Fibroblast of lung (primary cell): ENCODE measurements around the gene MDC1. TPM values are rescaled to one million over a fixed set of nuclear protein-coding genes. Genes with fewer than 3 reads are reported as not detected.

Experiments
- DNase-seq, 2 donors: peaks; one replicate each; pipeline versions ENCODE4 v3.0.0 to v3.0.0-alpha.2; 2010; ENCODE audit warnings: low read depth in 2 of 2
- H2AFZ ChIP-seq: 2 replicates; pipeline ENCODE4 v1.5.1; 2012; ENCODE audit warnings: low read length, control low read depth, inconsistent platforms
- H3K27ac ChIP-seq: 2 replicates; pipeline ENCODE4 v1.5.1; 2011; ENCODE audit warnings: low read length, control low read depth; ENCODE audit not compliant: insufficient read depth
- H3K27me3 ChIP-seq: 2 replicates; pipeline ENCODE4 v1.5.1; 2011; ENCODE audit warnings: mild to moderate bottlenecking, low read length; ENCODE audit not compliant: control insufficient read depth, insufficient read depth
- H3K36me3 ChIP-seq: 2 replicates; pipeline ENCODE4 v1.5.1; 2011; ENCODE audit warnings: low read length; ENCODE audit not compliant: control insufficient read depth, insufficient read depth
- H3K4me1 ChIP-seq: 2 replicates; pipeline ENCODE4 v1.5.1; 2011; ENCODE audit warnings: low read length; ENCODE audit not compliant: control insufficient read depth, insufficient read depth; ENCODE audit errors: extremely low read depth
- H3K4me2 ChIP-seq: 2 replicates; pipeline ENCODE4 v1.5.1; 2011; ENCODE audit warnings: low read length, control low read depth; ENCODE audit not compliant: insufficient read depth; ENCODE audit errors: extremely low read depth
- H3K4me3 ChIP-seq, 4 experiments: fragments of 200-600 bp in 1 of 4; sonication (generic) in 1 of 4; replicated peaks in 1 of 4; 2 replicates each; pipeline ENCODE4 v1.5.1; 2011 to 2016; ENCODE audit warnings: low read length in 4 of 4, low read depth in 3 of 4, mild to moderate bottlenecking in 3 of 4, control low read depth in 2 of 4, inconsistent platforms in 1 of 4, mixed read lengths in 1 of 4; ENCODE audit not compliant: insufficient read depth in 1 of 4; ENCODE audit errors: control extremely low read depth in 1 of 4
- H3K79me2 ChIP-seq: 2 replicates; pipeline ENCODE4 v1.5.1; 2012; ENCODE audit warnings: mild to moderate bottlenecking, low read length, inconsistent platforms; ENCODE audit not compliant: control insufficient read depth, insufficient read depth
- H3K9ac ChIP-seq: 2 replicates; pipeline ENCODE4 v1.5.1; 2011; ENCODE audit warnings: mild to moderate bottlenecking, low read length, control low read depth; ENCODE audit not compliant: insufficient read depth
- H3K9me3 ChIP-seq: 2 replicates; pipeline ENCODE4 v1.5.1; 2012; ENCODE audit warnings: low read depth, low read length; ENCODE audit not compliant: control insufficient read depth, insufficient read depth
- H4K20me1 ChIP-seq: 2 replicates; pipeline ENCODE4 v1.5.1; 2011; ENCODE audit warnings: low read length; ENCODE audit not compliant: control insufficient read depth, insufficient read depth; ENCODE audit errors: extremely low read depth
- CTCF ChIP-seq, 2 donors: IDR thresholded peaks in 1 of 2; conservative IDR thresholded peaks in 1 of 2; 1 replicate in 1 of 2; 2 replicates in 1 of 2; pipeline ENCODE4 v1.5.1; 2011 to 2012; ENCODE audit warnings: low read length in 2 of 2, control low read depth in 1 of 2, inconsistent platforms in 1 of 2, low read depth in 1 of 2, mild to moderate bottlenecking in 1 of 2
- EZH2 ChIP-seq: IDR thresholded peaks from 2 replicates; pipeline ENCODE4 v1.5.1; 2012; ENCODE audit warnings: low read length, control low read depth, mild to moderate bottlenecking; ENCODE audit errors: missing control alignments
- polyA plus RNA-seq, 2 donors: library from polyadenylated mRNA; depleted of rRNA in 1 of 2; stranded (reverse) in 1 of 2; unstranded in 1 of 2; fragments of >200 nt; gene quantifications; 2 replicates each; pipeline ENCODE4 v1.2.1, GENCODE V29; 2011 to 2012; ENCODE audit warnings: missing spikeins in 1 of 2
- total RNA-seq: library from RNA; depleted of rRNA; stranded (reverse); fragments of >200 nt; gene quantifications from 2 replicates; pipeline ENCODE4 v1.2.1, GENCODE V29; 2014

The MDC1 gene
- total and polyA plus RNA-seq, 2 donors (not counting 1 experiment from before 2014, with no cell fraction given): 3.3 to 5.0 TPM

GRCh38 chr6:30679765-30680535 lies 37.1 kb downstream of the MDC1 start:
- peaks cover 77% of the 10 kb centered on the region for H3K79me2 ChIP-seq
- H3K4me1 ChIP-seq: peaks cover 10% of the 10 kb centered on the region
- H3K4me3 ChIP-seq: peak overlapping the region; percentile 18 to 95 (median 38)
- H3K9ac ChIP-seq: no peak overlapping the region
- no peaks in the 10 kb centered on the region for H3K9me3 ChIP-seq
- no peak for DNase-seq
- H3K27ac ChIP-seq: peak overlapping the region; percentile 13
- H3K4me2 ChIP-seq: peak overlapping the region; percentile 97
- no peaks in the 10 kb centered on the region for H3K27me3 ChIP-seq
- peaks cover 29% of the 10 kb centered on the region for H3K36me3 ChIP-seq
- no peak overlapping the region for H2AFZ ChIP-seq
- TF ChIP-seq EZH2 (no peak), CTCF (conservative IDR thresholded peaks at IDR 0.05 in 1 of 2, IDR thresholded peaks at IDR 0.05 in 1 of 2; ENCODE audit: low read depth in 1 of 2, low read length in 2 of 2) (no peak)
- no peaks in the 10 kb centered on the region for H4K20me1 ChIP-seq

GRCh38 chr6:30678964-30679726 lies 37.9 kb downstream of the MDC1 start:
- H3K9me3 ChIP-seq: no peaks in the 10 kb centered on the region
- no peak overlapping the region for H3K9ac ChIP-seq
- peak overlapping the region in 3 of 4 experiments; percentile 35 to 95 (median 40) for H3K4me3 ChIP-seq
- peaks cover 68% of the 10 kb centered on the region for H3K79me2 ChIP-seq
- no peak overlapping the region for H2AFZ ChIP-seq
- DNase-seq: peak; percentile 69 to 79
- TF ChIP-seq CTCF (conservative IDR thresholded peaks at IDR 0.05 in 1 of 2, IDR thresholded peaks at IDR 0.05 in 1 of 2; ENCODE audit: low read depth in 1 of 2, low read length in 2 of 2): peak; percentile 94 to 95
- TF ChIP-seq EZH2: no peak
- peaks cover 10% of the 10 kb centered on the region for H3K4me1 ChIP-seq
- H3K27ac ChIP-seq: peak overlapping the region; percentile 13
- peaks cover 26% of the 10 kb centered on the region for H3K36me3 ChIP-seq
- no peaks in the 10 kb centered on the region for H4K20me1 ChIP-seq
- H3K27me3 ChIP-seq: no peaks in the 10 kb centered on the region
- H3K4me2 ChIP-seq: peak overlapping the region; percentile 97

GRCh38 chr6:30676660-30677285 lies 40.3 kb downstream of the MDC1 start:
- no peak overlapping the region for H3K4me2 ChIP-seq
- H3K79me2 ChIP-seq: peaks cover 55% of the 10 kb centered on the region
- no peaks in the 10 kb centered on the region for H3K9me3 ChIP-seq
- H4K20me1 ChIP-seq: no peaks in the 10 kb centered on the region
- H3K36me3 ChIP-seq: peaks cover 21% of the 10 kb centered on the region
- H3K27ac ChIP-seq: no peak overlapping the region
- peaks cover 11% of the 10 kb centered on the region for H3K4me1 ChIP-seq
- H3K9ac ChIP-seq: no peak overlapping the region
- no peak for DNase-seq
- H3K4me3 ChIP-seq: no peak overlapping the region
- H3K27me3 ChIP-seq: no peaks in the 10 kb centered on the region
- TF ChIP-seq EZH2: no peak
- TF ChIP-seq CTCF (conservative IDR thresholded peaks at IDR 0.05 in 1 of 2, IDR thresholded peaks at IDR 0.05 in 1 of 2; ENCODE audit: low read depth in 1 of 2, low read length in 2 of 2): no peak
- no peak overlapping the region for H2AFZ ChIP-seq
